ENCODE measurements around the gene NCKAP5.
A peak's percentile ranks its signal among the peaks of the same experiment; 100 is the strongest.

Gene NCKAP5

GRCh38 chr2:133054297-133054696 is 514.0 kb downstream of the NCKAP5 start:
- H3K27ac ChIP-seq: no peak overlapping the region
- H3K27me3 ChIP-seq (replicated peaks): no peaks in the 10 kb centered on the region
- TF ChIP-seq CTCF (IDR thresholded peaks at IDR 0.05; ENCODE audit: low read depth, low read length, missing control alignments): no peak
- DNase-seq: peak; percentile 39
- in situ Hi-C loops (cut with HindIII; ENCODE audit: low pct_ligation_motif_present, low sequenced_read_pairs): no loop called here
- no peak overlapping the region for H3K4me3 ChIP-seq (ENCODE audit: low read depth, low read length)
- H3K36me3 ChIP-seq (replicated peaks): no peaks in the 10 kb centered on the region

- Histone ChIP-seq H3K4me3 (ENCODE audit: low read depth, low read length) (no peak overlapping the region), H3K36me3 (replicated peaks) (no peaks in the 10 kb centered on the region), H3K27me3 (replicated peaks) (no peaks in the 10 kb centered on the region), H3K27ac (no peak overlapping the region)
- no peak for DNase-seq
- in situ Hi-C loops (cut with HindIII; ENCODE audit: low pct_ligation_motif_present, low sequenced_read_pairs): no loop called here
- TF ChIP-seq CTCF (IDR thresholded peaks at IDR 0.05; ENCODE audit: low read depth, low read length, missing control alignments): no peak
Measured at GRCh38 chr2:133053541-133053940, 514.7 kb downstream of the NCKAP5 start.

GRCh38 chr2:133045787-133046186 is 522.5 kb downstream of the NCKAP5 start:
- no peaks in the 10 kb centered on the region for H3K27me3 ChIP-seq (replicated peaks)
- peak; percentile 41 for DNase-seq
- no peak overlapping the region for H3K27ac ChIP-seq
- in situ Hi-C loops (cut with HindIII; ENCODE audit: low pct_ligation_motif_present, low sequenced_read_pairs): no loop called here
- H3K4me3 ChIP-seq (ENCODE audit: low read depth, low read length): no peak overlapping the region
- no peaks in the 10 kb centered on the region for H3K36me3 ChIP-seq (replicated peaks)
- no peak for TF ChIP-seq CTCF (IDR thresholded peaks at IDR 0.05; ENCODE audit: low read depth, low read length, missing control alignments)

- H3K36me3 ChIP-seq (replicated peaks): no peaks in the 10 kb centered on the region
- no peak overlapping the region for H3K27ac ChIP-seq
- in situ Hi-C loops (cut with HindIII; ENCODE audit: low pct_ligation_motif_present, low sequenced_read_pairs): no loop called here
- DNase-seq: no peak
- H3K27me3 ChIP-seq (replicated peaks): no peaks in the 10 kb centered on the region
- no peak for TF ChIP-seq CTCF (IDR thresholded peaks at IDR 0.05; ENCODE audit: low read depth, low read length, missing control alignments)
- H3K4me3 ChIP-seq (ENCODE audit: low read depth, low read length): no peak overlapping the region
Measured at GRCh38 chr2:133044556-133044955, 523.7 kb downstream of the NCKAP5 start.

- TF ChIP-seq CTCF (IDR thresholded peaks at IDR 0.05; ENCODE audit: low read depth, low read length, missing control alignments): no peak
- Histone ChIP-seq H3K27ac (no peak overlapping the region), H3K36me3 (replicated peaks) (no peaks in the 10 kb centered on the region), H3K4me3 (ENCODE audit: low read depth, low read length) (no peak overlapping the region), H3K27me3 (replicated peaks) (no peaks in the 10 kb centered on the region)
- in situ Hi-C loops (cut with HindIII; ENCODE audit: low pct_ligation_motif_present, low sequenced_read_pairs): no loop called here
- DNase-seq: peak; percentile 53
Measured at GRCh38 chr2:133040170-133040569, 528.1 kb downstream of the NCKAP5 start.

- no peak overlapping the region for H3K27ac ChIP-seq
- no peaks in the 10 kb centered on the region for H3K27me3 ChIP-seq (replicated peaks)
- DNase-seq: no peak
- TF ChIP-seq CTCF (IDR thresholded peaks at IDR 0.05; ENCODE audit: low read depth, low read length, missing control alignments): no peak
- no peaks in the 10 kb centered on the region for H3K36me3 ChIP-seq (replicated peaks)
- in situ Hi-C loops (cut with HindIII; ENCODE audit: low pct_ligation_motif_present, low sequenced_read_pairs): no loop called here
- H3K4me3 ChIP-seq (ENCODE audit: low read depth, low read length): no peak overlapping the region
Measured at GRCh38 chr2:133039531-133039930, 528.7 kb downstream of the NCKAP5 start.

All from brain microvascular endothelial cell (primary cell).